T-helper 22 cell (primary cell): ENCODE data around the gene SEL1L.
"Not testable (repeated sequence)": the region's sequence is repeated elsewhere in the genome, so short reads cannot be mapped to it uniquely, and the experiment has no call there.

Experiments
- DNase-seq: peaks from one replicate; pipeline ENCODE4 v3.0.0-alpha.2; 2020; ENCODE audit warnings: low read depth

Gene SEL1L

DNA sequence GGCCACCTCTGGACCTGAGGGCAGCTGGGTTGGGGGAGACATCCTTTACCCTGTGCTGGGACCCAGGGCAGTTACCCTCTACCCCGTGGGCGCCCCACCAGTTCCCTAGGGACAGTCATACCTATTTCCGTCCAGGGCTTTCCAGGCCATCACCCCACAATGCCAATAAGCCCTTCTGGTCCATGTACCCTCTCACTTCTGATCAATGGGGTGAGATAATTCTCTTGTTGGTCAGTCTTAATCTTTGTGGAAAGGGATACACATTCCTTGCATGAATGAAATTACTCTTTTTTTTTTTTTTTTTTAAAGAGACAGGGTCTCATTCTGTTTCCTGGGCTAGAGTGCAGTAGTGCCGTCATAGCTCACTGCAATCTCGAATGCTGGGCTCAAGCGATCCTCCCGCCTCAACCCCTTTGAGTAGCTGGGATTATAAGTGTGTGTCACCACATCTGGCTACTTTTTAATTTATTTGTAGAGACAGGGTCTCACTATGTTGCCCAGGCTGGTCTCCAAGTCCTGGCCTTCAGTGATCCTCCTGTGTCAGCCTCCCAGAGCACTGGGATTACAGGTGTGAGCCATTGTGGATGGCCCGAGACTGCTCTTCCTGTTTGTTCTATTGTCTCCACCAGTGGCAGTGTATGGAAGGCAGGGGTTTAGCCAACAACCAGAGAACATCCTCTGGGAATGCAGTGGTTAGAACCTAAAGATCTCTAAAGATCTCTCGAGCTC lies 87.2 kb downstream of the SEL1L start:
- no peak for DNase-seq

DNA sequence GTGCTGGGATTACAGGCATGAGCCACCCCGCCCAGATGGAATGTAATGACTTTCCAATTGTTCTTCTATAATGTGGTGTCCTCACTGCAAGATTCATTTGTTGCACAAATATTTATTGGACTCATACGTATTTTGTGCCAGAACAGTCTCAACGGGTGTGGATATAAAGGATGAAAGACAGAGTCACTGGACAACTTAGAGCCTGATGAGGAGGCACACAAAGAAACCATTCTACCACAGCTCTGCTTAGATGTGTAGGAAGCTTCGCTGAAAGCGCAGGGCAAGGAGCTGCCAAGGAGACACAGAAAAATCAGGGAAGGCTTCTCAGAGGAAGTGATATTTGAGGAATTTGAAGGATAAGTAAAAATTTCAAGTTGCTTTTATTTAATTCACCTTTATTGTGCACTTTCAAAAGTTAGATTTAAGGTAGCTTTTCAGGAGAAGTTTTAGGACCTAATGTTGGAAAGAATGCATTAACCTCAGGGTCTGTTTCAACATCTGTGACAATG lies 92.0 kb downstream of the SEL1L start:
- DNase-seq, result no peak

DNA sequence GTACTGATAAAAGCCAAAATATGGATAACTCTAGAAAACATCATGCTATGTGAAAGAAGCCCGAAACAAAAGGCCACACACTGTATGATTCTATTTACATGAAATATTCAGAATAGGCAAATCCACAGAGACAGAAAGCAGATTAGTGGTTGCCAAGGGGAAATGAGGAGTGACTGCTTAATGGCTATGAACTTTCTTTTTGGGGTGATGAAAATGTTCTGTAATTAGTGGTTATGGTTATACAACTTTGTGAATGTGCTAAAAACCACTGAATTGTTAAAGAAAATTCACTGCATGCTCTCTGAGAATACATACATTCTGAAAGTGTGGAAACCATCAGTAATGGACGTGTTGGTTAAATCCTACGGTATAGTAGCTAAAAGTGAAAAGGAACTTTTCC lies 93.6 kb downstream of the SEL1L start:
- DNase-seq, result no peak

DNA sequence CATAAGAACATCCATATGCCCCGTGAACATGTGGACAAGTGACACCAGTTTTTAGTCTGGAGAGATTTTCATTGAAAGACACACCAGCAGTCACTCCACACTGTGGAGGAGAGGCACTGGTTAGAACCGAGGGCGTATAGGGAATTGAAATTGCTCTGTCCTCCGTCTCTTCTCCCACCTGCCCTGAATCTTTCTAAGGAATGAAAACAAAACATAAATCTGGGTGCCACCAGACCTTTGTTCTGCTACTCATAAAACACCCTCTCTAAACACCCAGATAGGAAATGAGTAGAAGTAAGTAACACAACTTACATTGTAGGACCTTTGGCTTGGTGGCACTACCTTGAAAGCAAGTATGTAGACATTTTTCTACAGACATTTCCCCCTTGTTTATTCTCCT lies 96.4 kb downstream of the SEL1L start:
- DNase-seq, result no peak

DNA sequence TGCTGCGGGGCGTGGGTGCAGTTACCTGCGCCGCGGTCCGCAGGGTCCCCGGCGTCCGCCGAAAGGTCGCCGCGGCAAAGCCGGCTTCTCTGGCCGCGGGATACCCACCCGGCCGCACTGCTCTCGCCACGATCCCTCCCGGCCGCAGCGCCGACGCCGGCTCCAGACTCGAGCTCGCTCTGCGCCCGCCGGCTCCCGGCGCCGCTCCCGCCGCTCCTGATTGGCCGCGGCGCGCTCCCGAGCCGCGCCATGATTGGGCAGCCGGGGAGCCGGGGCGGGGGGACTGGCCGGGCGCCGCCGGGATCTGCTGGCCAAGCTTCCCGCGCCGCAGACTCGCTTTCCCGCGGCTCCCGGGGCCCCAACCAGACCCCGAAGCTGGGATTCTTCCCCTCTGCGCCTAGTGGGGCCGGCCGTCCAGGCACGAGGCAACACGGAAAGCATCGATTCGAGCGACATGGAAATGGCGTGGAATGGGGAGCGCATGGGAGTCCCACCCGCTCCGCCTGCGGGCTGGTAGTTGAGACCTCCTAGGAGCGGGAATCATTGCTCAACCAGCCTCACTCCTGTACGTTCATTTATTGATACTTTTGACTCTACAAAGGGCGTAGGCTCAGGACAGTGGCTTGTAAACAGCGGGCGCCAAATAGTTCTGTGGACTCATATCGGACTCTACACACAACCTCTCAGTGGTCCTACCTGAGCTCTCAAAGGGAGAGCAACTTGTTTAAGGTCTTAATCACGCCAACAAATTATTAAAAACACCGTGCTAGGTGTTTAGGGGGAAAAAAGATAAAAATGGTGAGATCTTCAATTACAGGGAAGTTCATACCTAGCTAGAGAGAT lies 97.1 kb downstream of the SEL1L start:
- DNase-seq, result no peak

DNA sequence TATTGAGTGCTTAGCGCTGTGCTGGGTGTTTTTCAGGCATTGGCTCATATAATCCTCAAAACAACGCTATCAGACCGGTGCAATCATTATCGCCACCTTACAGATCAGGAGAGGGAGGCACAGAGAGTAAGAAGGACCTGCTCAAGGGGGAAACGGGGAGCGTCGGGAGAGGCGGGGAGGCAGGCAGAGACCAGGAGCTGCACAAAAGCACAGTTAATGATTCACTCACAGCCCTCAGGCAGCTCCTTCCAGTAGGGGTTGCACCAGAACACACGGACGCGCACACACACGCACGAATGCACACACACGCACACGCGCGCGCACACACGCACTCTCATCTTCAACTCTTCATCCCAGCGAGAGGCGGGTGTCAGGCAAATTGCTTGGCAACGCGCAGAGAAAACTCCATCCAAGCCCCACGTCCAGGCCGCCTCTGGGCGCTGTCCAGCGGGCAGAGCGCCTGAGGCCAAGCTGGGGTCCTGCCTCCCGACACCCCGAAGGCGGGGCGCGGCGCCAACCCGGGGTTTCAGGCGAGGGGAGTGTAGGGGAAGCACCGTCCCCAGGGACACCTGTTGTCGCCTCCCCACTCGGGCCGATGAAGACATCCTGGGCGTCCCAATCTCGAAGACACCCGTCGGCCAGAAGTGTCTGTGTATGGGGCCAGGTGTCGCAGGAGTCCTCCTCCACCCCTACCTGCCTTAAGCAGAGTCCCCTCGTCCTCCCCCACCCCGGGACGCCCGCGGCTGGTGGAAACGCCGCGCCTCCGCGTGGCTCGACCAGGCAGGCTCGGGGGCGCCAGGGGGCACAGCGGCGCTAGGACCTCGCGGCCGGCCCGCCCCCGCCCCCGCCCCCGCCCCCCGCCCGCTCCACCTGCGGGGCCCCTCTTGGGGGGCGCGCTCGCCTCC lies 98.0 kb downstream of the SEL1L start:
- no peak for DNase-seq

DNA sequence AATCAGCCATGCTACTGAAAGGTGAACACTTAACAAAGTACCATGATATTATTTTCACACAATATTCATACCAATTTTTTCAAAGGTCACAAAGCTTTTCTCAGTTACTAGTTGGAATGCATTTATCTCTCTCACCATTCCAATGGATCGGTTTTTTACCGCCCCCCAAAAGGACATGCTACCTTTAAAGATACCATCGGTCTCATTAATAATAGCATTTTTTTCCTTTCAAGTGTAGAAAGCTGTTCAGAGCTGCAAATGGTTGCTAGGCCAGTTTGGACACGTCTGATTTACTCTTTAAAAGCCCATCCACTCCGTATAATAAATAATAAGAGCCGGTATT lies 98.6 kb downstream of the SEL1L start:
- DNase-seq, result no peak

DNA sequence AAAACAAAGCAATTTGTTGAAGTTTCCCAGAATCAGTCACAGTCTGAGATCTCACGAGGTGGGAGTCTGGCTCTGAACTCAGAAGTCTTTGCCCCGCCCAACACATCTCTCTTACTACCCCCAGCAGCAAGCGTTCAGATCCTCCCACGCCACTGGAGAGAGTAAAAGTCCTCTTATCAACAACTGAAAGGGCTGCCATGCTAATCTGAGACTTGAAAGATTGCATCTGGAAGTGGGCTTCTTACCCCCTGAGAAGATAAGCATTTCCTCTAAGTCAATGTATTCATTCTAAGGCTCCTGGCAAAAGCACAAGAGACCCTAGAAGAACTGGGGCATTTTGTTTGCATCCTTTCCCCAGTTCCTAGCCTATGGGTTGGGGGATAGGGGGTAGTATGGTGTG lies 99.4 kb downstream of the SEL1L start:
- no peak for DNase-seq

DNA sequence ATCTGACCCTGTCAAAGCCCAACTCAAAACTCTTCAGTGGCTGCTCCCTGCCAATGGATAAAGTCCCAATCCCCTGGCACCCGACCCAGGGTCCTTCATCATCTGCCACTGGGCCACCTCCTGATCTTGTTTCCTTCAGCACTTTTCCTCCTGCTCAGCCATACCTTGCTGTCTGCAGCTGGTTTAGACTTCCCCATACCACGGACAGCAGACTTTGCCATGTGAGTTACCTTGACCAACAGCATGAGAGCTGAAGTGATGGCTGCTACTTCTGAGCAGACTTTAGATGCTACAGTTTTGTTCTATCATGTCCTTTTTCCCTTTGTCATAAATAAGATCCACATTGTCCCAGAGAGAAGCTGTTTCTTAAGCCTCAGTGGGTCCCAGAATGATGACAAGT lies 100.3 kb downstream of the SEL1L start:
- no peak for DNase-seq

DNA sequence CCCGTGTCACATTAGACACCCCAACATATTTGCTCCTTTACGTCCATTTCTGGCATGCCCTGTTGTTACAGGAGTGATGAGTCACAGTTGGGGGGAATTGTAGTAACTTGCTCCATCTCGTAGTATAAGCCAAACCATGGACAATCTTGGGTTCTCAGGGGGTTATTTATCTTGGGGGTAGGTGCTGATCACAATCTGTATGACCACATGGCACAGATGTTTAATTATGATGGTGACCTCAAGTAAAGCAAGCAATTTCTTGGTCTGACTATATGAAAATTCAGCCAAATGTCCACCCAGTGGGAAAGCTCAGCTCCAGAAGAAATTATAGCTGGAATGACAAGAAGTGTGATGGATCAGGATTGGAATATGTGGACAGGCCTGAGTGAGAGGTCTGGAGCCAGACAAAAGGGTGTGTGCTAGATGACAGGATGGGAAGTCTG lies 101.4 kb downstream of the SEL1L start:
- DNase-seq, result no peak

DNA sequence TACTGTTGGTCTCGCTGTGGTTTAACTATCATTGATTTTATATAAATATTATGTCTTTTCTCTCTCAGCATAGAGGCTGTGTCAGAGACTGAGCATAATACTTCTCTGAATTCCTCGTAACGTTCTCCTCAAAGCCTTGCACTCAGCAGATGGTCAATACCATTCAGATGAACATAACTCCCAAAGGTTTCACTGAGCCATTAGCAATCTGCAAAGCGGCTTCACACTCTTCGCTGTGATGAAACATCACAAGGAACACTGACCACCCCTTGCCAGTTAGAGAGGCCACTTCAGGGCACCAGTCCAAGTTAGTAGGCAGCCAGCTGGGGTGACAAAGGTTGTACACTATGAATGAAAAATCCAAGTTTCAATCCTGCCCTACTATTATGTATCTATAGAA lies 103.4 kb downstream of the SEL1L start:
- no peak for DNase-seq

DNA sequence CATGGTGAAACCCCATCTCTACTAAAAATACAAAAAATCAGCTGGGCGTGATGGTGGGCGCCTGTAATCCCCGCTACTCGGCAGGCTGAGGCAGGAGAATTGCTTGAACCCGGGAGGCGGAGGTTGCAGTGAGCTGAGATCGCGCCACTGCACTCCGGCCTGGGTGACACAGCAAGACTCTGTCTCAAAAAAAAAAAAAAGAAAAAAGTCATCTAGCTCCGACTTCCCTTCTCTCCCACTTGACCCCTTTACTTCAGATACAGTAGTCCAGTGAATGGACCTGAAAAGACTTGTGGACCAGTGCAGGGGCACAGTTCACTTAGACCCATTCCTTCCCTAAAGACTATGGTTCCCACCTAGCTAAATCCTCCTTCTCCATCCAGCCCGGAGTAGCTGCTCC lies 103.9 kb downstream of the SEL1L start:
- not testable (repeated sequence) for DNase-seq

DNA sequence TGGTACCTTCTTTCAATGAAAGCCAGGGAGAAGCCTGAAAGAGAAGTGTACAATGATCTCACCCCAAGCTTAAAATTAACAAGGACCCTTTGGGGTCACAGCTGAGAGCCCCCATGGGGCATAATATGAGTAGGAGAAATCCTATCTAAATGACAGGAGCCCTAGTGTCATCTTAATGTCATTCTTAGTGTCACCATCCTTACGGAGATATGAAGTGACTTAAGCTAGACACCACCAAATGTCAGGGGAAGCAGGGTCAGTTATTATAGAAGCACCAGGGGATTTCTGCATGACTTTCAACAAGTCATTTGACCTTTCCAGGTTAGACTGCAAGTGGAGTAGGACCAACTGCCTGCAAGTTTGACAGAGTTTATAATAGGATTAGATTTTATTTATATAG lies 104.6 kb downstream of the SEL1L start:
- DNase-seq, result no peak

DNA sequence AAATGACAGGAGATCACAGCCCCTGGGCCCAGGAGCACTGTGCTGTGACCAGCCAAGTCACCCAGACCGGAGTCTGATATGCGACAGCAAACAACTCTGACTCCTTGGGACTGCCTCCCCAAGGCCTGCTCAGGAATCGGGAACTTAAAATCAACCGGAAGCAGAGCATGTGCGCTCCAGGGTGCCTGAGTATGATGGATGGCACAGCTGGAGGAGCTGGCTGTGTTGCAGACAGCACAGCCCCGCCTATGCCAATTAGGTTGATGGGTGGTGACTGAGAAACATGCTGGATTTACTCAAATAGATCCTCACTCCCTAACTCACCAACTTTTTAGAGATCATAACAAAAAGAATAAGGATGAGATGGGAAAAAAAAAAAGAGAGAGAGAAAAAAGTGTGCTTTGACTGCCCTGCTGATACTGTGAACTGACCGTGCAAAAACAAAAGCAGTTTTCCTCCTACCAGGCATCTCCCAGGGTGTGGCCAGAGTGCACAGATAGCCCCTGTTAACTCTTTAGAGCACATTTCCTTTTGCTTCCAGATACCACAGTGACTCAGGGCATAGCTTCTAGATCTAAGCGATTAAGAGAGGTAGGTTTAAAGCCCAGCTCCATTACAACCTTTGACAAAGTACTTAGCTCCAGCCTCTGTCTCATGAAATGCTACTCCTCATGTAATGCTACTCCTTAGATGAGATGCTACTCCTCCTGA lies 106.2 kb downstream of the SEL1L start:
- no peak for DNase-seq

DNA sequence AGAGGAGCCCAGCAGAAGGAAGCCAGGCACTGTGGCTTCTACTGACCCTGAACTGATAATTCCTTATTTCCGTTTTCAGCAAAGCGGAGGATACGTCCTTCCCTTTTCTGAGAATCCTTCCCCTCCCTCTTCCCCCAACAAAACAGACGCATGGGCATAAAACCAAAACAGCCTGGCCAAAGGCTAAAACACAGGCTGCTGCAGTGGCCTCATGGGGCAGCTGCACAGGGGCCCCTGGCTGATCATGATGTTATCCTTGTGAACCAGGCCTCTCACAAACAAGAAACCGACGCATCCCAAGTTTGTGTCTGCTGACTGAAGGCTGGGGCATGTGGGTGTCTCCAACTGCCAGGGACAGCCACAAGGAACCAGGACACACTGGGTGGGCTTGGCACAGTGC lies 110.1 kb downstream of the SEL1L start:
- DNase-seq, result no peak
